ENCODE measurements around the gene EIF4G1.
"Not testable (repeated sequence)": the region's sequence is repeated elsewhere in the genome, so short reads cannot be mapped to it uniquely, and the experiment has no call there.

The EIF4G1 gene

DNA sequence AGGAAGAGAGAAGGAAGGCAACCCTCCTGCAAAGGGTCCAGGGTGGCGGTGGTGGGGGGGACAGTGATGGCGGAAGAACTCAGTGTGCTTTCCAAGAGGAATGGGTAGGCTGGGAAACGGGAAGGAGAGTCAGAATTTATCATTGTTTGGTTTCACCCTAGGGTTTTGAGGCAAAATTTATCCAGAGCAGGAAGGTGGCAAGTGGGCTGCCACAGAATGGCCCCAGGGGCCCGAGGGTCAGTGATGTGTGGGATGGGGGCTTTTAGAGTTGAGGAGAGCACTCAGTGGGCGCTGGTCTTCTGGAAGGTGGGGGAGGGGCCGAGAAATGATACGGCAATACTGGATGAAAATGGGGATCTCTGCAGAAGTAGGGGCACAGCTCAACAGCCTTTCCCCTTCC lies 23.6 kb downstream of the EIF4G1 start:
- no peak for DNase-seq (ENCODE audit: low read depth)
- no peak overlapping the region for H3K4me3 ChIP-seq (ENCODE audit: low read depth, low read length)
- TF ChIP-seq, protein P1, sequence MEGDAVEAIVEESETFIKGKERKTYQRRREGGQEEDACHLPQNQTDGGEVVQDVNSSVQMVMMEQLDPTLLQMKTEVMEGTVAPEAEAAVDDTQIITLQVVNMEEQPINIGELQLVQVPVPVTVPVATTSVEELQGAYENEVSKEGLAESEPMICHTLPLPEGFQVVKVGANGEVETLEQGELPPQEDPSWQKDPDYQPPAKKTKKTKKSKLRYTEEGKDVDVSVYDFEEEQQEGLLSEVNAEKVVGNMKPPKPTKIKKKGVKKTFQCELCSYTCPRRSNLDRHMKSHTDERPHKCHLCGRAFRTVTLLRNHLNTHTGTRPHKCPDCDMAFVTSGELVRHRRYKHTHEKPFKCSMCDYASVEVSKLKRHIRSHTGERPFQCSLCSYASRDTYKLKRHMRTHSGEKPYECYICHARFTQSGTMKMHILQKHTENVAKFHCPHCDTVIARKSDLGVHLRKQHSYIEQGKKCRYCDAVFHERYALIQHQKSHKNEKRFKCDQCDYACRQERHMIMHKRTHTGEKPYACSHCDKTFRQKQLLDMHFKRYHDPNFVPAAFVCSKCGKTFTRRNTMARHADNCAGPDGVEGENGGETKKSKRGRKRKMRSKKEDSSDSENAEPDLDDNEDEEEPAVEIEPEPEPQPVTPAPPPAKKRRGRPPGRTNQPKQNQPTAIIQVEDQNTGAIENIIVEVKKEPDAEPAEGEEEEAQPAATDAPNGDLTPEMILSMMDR (IDR thresholded peaks at IDR 0.05; ENCODE audit: low read depth, low read length), result no peak
- no peak for TF ChIP-seq POLR2A (IDR thresholded peaks at IDR 0.05; ENCODE audit: extremely low read depth, insufficient read length)
- no peak for TF ChIP-seq MYC (IDR thresholded peaks at IDR 0.05; ENCODE audit: low read depth, low read length)
- TF ChIP-seq MAX (IDR thresholded peaks at IDR 0.05; ENCODE audit: low read depth, low read length), result no peak

- TF ChIP-seq POLR2A (IDR thresholded peaks at IDR 0.05; ENCODE audit: extremely low read depth, insufficient read length) (no peak), MYC (IDR thresholded peaks at IDR 0.05; ENCODE audit: low read depth, low read length) (no peak), MAX (IDR thresholded peaks at IDR 0.05; ENCODE audit: low read depth, low read length) (no peak)
- TF ChIP-seq, protein P1 (IDR thresholded peaks at IDR 0.05; ENCODE audit: low read depth, low read length), result no peak
- no peak overlapping the region for H3K4me3 ChIP-seq (ENCODE audit: low read depth, low read length)
- no peak for DNase-seq (ENCODE audit: low read depth)
Observed at GRCh38 chr3:184338511-184338945, 24.1 kb downstream of the EIF4G1 start.

- no peak overlapping the region for H3K4me3 ChIP-seq (ENCODE audit: low read depth, low read length)
- no peak for TF ChIP-seq MYC (IDR thresholded peaks at IDR 0.05; ENCODE audit: low read depth, low read length)
- TF ChIP-seq POLR2A (IDR thresholded peaks at IDR 0.05; ENCODE audit: extremely low read depth, insufficient read length), result no peak
- no peak for TF ChIP-seq MAX (IDR thresholded peaks at IDR 0.05; ENCODE audit: low read depth, low read length)
- TF ChIP-seq, protein P1 (IDR thresholded peaks at IDR 0.05; ENCODE audit: low read depth, low read length), result no peak
- no peak for DNase-seq (ENCODE audit: low read depth)
Observed at GRCh38 chr3:184339001-184339400, 24.6 kb downstream of the EIF4G1 start.

GRCh38 chr3:184339451-184340135 lies 25.2 kb downstream of the EIF4G1 start:
- DNase-seq (ENCODE audit: low read depth); H3K4me3 ChIP-seq (ENCODE audit: low read depth, low read length): not testable (repeated sequence)

GRCh38 chr3:184341925-184342324 lies 27.5 kb downstream of the EIF4G1 start:
- no peak overlapping the region for H3K4me3 ChIP-seq (ENCODE audit: low read depth, low read length)
- no peak for DNase-seq (ENCODE audit: low read depth)
- TF ChIP-seq MYC (IDR thresholded peaks at IDR 0.05; ENCODE audit: low read depth, low read length) (no peak), POLR2A (IDR thresholded peaks at IDR 0.05; ENCODE audit: extremely low read depth, insufficient read length) (no peak), MAX (IDR thresholded peaks at IDR 0.05; ENCODE audit: low read depth, low read length) (no peak)
- TF ChIP-seq, protein P1 (IDR thresholded peaks at IDR 0.05; ENCODE audit: low read depth, low read length), result no peak

- no peak for DNase-seq (ENCODE audit: low read depth)
- TF ChIP-seq MYC (IDR thresholded peaks at IDR 0.05; ENCODE audit: low read depth, low read length) (no peak), MAX (IDR thresholded peaks at IDR 0.05; ENCODE audit: low read depth, low read length) (no peak), POLR2A (IDR thresholded peaks at IDR 0.05; ENCODE audit: extremely low read depth, insufficient read length) (no peak)
- TF ChIP-seq, protein P1 (IDR thresholded peaks at IDR 0.05; ENCODE audit: low read depth, low read length), result no peak
- H3K4me3 ChIP-seq (ENCODE audit: low read depth, low read length), result no peak overlapping the region
Observed at GRCh38 chr3:184343200-184343876, 28.9 kb downstream of the EIF4G1 start.
